Non-pigmented ciliary epithelial cell (primary cell): ENCODE data around the gene KRTAP5-9.
"Not testable (repeated sequence)": the region's sequence is repeated elsewhere in the genome, so short reads cannot be mapped to it uniquely, and the experiment has no call there.

Experiments used
- DNase-seq: peaks from one replicate; pipeline ENCODE4 v3.0.0-alpha.2; 2010; ENCODE audit warnings: low read depth

The KRTAP5-9 gene

DNA sequence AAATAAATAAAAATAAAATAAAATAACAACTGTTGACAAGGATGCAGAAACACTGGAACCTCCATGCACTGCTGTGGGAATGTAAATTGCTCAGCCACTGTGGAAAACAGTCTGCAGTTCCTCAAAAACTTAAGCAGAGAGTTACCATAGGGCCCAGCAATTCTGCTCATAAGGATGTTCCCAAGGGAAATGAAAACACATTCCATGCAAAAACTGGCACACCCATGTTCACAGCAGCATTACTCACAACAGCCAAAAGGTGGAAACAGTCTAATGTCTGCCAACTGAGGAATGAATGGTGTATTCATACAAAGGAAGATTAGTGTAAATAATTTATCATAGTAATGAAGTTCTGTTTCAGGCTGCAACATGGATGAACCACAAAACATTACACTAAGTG, 13.9 kb downstream of the KRTAP5-9 start:
- no peak for DNase-seq

DNA sequence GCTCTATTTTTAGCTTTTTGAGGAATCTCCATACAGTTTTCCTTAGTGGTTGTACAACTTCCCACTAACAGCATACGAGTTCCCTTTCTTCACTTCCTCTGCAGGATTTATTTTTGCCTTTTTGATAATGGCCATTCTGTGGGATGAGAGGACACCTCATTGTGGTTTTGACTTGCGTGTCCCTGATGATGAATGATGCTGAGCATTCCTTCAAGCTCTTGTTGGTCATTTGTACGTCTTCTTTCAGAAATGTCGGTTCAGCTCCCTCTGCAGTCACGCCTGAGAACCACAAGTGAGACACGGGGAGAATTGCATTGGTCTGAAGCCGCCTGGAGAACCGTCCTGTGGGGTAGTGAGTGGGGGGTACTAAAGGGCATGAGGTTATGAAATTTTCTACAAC, 15.2 kb downstream of the KRTAP5-9 start:
- peak; percentile 11 for DNase-seq

DNA sequence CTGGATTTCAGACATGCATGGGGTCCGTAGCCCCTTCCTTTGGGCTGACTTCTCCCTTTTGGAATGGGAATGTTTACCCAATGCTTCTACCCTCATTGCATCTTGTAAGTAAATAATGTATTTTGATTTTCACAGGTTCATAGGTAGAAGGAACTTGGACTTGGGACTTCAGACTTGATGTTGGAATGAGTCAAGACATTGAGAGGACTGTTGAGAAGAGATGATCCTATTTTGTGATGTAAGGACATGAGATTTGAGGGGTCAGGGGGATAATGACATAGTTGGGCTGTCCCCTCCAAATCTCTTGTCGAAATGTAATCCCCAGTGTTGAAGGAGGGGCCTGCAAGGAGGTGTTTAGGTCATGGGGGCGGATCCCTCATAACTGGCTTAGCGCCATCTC, 16.2 kb downstream of the KRTAP5-9 start:
- no peak for DNase-seq

DNA sequence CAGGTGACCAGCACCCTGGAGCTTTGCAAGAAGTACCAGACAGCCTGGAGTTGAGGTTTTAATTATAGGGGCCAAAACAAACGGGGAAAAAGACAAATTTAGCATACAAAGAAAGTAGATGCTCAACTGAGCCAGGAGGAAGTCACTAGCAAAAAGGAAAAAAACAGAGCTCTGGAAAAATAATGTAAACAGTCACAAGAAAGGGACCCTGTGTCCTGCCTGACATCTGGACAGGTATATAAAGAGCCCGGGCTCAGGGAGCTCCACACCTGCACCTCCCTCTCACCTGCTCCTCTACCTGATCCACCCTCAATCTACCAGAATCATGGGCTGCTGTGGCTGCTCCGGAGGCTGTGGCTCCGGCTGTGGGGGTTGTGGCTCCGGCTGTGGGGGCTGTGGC, 17.0 kb downstream of the KRTAP5-9 start, which contains the start of gene KRTAP5-10:
TSS of gene KRTAP5-10 (plus strand) at position 301 of the 400 bp plus-strand sequence. CDS start at position 326, 25 bp downstream.
- no peak for DNase-seq

DNA sequence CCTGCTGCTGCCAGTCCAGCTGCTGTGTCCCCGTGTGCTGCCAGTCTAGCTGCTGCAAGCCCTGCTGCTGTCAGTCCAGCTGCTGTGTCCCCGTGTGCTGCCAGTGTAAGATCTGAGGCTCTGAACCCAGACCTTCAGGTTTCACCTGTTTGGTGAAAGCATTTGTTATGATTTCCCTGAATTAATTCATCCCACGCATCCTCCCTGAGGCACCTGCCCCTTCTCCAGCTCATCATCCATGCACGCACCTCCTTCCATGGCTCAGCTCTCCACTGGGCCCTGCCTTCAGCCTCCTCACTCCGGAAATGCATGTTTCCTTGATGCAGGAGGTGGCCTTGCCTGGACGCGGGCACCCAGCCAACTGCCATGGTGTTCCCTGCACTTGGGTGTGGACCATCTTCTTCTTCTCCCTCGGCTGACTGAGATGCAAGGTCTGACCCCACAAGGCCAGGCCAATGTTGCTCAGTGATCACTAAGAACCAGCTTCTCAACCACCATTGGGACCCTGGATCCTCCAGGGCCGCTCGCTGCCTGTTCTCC, 17.9 kb downstream of the KRTAP5-9 start:
- no peak for DNase-seq

DNA sequence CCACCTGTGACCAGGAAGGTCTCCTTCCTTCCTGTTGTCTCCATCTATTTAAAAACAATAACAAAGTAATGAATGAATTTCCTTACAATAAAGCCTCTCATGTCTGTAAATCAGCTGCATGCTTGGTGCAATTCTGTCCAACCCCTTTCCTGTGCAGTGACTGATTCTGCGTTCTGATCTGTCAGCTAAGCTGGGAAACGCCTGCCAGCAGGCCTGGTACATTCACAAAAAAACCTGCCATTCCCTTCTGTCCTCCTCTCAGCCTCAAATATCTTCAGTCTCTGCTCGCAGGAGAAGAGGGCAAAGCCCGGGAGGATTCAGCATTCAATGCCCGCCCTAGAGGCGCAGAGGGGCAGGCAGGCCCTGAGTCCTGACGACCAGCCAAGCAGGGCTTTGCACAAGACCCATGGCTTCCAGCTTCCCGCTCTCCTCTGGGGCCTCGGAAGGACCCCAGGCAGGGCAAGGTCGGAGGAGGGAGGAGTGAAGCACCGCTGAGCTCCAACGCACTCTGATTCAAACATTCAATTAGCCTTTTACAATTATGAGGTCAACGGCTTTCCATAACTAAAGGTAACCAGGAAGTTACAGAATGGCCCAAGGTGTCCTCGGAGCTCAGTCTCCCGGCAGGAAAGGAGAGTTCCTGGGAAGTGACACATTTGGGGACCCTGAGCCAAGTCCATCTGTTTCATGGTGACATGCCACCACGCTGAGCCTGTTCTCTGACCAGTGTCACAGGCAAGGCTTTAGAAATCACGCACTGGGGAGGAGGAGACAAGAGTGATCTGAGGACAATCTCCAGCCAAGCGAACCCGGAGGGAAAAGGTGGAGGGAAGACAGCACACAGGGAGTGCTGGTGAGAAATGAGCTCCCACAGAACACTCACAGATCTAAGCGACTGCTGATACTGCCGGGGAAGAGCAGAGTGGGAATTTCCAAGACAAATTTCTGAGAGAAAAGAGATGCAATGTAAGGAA, 18.7 kb downstream of the KRTAP5-9 start:
- not testable (repeated sequence) for DNase-seq

DNA sequence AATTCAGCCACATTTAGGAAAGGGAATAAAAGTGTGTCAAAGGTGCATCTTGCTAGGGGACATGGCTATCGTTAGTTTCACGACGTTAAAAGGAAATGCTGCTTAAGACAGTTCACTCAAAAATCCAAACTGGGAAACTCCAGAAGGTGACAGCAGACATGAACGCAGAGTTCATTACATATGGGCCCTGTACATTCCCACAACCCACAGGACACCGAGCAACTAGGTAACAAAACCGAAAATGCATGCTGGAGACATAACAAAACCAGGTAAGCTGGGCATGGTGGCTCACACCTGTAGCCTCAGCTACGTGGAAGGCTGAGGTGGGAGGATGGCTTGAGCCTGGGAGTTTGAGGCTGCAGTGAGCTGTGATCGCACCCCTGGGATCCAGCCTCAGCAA, 19.4 kb downstream of the KRTAP5-9 start:
- not testable (repeated sequence) for DNase-seq

DNA sequence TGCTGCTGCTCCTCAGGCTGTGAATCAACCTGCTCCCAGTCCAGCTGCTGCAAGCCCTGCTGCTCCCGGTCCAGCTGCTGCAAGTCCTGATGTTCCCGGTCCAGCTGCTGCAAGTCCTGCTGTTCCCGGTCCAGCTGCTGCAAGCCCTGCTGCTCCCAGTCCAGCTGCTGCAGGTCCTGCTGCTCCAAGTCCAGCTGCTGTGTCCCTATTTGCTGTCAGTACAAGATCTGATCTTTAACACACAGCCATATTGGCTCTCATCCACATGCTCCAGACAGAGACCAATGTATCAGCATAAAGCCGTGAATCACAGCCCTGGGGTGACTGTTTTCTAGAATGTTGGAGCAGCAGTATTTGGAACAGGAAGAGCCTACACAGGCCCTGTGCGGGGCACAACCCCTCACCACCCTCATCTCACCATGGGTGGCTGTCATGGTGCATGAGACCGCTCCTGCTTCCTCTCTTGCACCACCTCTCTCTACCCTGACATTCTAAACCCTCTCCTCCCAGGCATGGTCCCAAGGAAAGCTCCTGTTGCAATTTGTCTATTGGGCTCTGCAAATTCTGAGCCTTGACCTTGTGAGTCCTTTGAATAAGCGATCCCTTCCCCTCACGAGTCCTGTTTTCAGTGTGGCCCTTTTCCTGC, 20.6 kb downstream of the KRTAP5-9 start:
- DNase-seq: no peak

DNA sequence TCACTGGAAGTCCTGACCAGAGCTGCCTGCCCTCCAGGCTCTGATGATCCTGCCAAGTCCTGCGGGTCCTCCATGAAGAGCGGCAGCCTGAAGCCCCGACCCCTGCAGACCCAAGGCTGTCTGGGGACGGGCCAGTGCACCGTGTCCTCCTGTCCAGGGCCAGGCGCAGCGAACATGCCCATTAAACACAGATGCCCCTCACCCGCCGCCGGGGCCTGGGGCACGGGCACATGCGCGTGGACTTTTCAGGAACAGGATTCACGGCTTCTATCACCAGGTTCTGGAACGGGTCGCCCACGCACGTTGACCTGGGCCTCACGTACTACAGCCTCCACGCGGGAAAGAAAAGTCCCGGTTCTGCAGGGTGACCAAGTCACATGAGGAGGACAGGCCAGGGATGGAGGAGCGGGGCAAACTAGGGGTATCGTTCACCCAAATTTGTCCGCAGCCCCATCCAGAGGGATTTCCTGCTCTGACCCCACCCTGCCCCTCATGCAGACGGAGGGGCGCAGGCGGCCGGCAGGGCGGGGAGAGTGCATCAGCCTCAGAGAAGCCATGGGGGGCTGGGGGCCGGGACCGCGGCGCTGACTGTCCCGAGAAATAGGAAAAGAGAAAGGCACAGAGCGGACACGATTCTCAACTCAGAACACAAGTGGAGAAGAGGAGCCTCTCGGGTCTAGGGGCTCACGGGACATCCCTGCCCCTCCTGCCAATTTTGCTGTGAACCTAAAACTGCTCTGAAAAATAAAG, 23.1 kb downstream of the KRTAP5-9 start:
- not testable (repeated sequence) for DNase-seq

DNA sequence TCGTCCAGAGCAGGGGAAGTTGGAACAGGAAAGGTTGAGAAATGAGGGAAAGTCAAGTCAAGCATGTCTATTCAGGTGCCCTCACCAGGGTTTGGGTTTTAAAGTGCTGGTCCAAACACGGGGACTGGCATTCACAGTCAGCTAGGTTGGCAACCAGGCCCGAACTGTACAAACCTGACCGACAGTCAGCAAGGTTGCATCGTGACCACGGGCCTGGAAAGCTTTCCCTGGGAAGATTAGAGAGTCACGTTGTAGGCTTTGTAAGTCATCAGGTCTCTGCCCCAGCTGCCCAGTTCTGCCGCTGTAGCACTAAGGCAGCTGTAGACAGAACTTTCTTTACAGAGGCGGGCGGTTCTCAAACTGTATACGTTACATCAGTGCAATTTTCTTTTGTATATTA, 24.6 kb downstream of the KRTAP5-9 start:
- no peak for DNase-seq

DNA sequence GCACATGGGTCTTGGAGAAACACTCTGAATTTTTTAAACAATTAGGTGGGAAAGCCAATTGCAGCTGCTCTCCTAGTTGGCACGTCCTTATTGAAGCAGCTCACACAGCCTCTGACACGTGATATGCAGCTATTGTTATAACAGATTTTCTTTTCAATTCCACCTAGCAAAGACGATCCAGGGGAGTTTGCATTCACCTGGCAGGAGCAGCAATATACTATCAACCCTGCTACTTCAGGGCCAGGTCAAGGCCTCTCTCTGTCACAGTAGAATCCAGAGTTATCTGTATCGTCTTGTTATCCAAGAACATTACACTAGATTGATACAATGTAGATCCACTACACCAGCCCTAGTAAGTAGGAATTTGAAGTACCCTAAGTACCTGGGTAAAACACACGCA, 26.2 kb downstream of the KRTAP5-9 start:
- DNase-seq: no peak

DNA sequence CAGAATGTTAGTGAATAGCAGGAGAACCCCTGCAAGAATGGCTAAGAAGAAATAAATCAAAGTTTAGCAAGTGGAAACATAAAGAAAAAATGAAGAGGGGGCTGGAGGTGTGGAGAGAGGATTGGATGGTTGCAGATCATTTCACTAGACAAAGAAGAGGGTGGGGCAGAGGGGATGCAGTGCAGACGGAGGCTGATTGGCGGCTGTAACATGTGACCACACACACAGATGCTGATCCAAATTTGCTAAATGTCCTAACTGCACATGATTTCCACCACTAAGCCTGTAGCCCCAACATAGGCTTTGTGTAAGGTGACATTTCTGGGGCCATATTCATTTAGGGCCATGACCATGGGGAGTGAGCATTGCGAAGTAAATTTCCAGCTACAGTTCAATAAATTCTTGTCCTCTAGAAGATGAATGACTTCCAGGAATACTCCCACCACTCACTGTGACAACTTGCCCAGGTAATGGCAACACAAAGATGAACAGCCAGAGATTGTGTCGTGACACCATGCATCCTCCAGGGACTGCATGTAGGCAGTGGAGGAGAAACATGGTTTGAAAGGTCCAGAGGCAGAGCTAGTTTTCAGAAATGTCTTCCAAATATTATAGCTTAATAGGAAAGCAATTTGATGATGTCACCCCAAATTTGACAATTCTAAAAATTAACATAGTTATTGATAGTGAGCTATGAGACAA, 27.7 kb downstream of the KRTAP5-9 start:
- no peak for DNase-seq

DNA sequence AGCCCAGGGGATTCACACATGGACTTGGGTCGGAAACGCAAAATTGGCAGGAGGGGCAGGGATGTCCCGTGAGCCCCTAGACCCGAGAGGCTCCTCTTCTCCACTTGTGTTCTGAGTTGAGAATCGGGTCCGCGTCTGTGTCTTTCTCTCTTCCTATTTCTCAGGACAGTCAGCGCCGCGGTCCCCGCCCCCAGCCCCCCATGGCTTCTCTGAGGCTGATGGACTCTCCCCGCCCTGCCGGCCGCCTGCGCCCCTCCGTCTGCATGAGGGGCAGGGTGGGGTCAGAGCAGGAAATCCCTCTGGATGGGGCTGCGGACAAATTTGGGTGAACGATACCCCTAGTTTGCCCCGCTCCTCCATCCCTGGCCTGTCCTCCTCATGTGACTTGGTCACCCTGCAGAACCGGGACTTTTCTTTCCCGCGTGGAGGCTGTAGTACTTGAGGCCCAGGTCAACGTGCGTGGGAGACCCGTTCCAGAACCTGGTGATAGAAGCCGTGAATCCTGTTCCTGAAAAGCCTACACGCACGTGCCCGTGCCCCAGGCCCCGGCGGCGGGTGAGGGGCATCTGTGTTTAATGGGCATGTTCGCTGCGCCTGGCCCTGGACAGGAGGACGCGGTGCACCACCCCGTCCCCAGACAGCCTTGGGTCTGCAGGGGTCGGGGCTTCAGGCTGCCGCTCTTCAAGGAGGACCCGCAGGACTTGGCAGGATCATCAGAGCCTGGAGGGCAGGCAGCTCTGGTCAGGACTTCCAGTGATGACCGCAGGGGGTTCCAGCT, 28.7 kb downstream of the KRTAP5-9 start:
- not testable (repeated sequence) for DNase-seq

DNA sequence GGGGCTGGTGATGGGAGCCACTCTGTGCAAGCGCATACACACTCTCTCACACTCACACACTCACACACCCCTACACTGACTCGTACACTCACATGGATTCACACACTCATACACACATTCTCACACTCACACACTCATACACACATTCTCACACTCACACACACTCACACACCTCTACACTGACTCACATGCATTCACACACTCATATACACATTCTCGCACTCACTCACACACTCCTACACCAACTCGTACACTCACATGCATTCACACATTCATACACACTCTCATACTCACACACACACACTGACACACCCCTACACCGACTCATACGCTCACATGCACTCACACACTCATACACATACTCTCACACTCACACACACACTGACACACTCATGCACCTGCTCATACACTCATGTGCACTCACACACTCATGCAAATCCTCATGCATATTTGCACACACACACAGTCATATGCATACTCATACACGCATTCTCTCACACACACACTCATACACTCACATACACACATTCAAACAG, 29.3 kb downstream of the KRTAP5-9 start:
- DNase-seq: no peak

DNA sequence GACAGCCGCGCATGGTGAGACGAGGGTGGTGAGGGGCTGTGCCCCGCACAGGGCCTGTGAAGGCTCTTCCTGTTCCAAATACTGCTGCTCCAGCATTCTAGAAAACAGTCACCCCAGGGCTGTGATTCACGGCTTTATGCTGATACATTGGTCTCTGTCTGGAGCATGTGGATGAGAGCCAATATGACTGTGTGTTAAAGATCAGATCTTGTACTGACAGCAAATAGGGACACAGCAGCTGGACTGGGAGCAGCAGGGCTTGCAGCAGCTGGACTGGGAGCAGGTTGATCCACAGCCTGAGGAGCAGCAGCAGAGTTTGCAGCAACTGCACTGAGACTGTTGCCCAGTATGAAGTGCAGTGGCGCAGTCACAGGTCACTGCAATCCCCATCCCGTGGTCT, 31.3 kb downstream of the KRTAP5-9 start:
- DNase-seq: not testable (repeated sequence)

DNA sequence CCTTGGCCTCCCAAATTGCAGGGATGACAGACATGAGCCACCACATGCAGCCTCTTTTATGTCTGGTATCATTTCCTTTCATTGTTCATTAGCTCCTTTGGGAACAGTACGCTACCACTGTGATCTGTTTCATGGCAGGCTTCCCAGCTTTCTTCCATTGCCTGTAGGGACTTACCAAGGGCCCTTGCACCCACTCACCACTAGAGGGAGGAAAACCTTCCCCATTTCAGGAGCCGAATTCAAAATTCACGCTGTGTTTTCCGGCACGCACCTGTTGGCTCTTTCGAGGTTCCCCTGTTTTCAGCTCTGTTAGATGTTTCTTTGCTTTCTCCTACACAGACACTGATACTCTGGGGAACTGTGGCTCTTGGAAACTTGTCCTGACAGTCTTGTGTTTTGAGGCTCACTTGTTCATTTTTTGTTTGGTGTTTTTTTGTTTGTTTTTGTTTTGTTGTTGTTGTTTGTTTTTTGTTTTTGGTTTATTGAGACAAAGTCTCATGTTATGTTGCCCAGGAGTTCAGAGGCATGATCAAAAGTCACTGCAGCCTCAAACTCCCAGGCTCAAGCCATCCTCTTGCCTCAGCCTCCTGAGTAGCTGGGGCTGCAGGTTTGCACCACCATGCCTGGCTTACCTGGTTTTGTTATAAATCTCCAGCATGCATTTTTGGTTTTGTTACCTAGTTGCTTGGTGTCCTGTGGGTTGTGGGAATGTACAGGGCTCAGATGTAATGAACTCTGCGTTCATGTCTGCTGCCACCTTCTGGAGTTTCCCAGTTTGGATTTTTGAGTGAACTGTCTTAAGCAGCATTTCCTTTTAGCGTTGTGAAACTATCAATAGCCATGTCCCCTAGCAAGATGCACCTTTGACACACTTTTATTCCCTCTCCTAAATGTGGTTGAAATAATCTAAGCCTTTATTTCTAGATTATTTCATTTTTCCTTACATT, 32.1 kb downstream of the KRTAP5-9 start:
- peak; percentile 30 for DNase-seq

DNA sequence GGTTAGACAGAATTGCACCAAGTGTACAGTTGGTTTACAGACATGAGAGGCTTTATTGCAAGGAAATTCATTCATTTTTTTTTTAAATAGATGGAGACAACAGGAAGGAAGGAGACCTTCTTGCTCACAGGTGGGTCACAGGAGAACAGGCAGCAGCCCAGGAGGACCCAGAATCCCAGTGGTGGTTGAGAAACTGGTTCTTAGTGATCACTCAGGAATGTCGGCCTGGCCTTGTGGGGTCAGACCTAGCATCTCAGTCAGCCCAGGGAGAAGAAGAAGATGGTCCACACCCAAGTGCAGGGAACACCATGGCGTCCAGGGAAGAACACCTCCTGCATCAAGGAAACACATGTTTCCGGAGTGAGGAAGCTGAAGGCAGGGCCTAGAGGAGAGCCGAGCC, 33.6 kb downstream of the KRTAP5-9 start:
- DNase-seq: no peak

DNA sequence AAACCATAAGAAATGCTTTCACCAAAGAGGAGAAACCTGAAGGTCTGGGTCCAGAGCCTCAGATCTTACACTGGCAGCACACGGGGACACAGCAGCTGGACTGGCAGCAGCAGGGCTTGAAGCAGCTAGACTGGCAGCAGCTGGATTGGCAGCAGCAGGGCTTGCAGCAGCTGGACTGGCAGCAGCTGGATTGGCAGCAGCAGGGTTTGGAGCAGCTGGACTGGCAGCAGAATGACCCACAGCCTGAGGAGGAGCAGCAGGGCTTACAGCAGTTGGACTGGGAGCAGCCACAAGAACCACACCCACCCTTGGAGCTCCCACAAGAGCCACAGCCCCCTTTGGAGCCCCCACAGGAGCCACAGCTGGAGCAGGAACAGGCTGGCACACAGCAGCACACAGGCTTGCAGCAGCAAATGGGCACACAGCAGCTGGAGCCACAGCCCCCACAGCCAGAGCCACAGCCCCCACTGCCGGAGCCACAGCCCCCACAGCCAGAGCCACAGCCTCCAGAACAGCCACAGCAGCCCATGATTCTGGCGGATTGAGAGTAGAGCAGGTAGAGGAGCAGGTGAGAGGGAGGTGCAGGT, 34.2 kb downstream of the KRTAP5-9 start, which contains the start of gene KRTAP5-11:
TSS of gene KRTAP5-11 (minus strand) at position 567 of the 587 bp plus-strand sequence. CDS start at position 529, 38 bp downstream.
- DNase-seq: no peak

DNA sequence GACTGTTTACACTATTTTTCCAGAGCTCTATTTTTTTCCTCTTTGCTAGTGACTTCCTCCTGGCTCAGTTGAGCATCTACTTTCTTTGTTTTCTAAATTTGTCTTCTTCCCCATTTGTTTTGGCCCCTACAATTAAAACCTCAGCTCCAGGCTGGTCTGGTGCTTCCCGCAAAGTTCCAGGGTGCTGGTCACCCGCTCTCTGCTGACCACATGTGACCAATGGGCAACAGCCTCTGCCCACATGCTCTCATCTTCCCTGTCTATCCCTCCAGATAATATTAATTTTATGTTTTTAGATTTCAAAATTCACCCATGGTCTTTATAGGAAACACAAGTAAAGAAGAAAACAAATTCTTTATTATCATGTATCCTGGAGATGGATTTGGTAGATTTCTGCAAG, 34.7 kb downstream of the KRTAP5-9 start:
- DNase-seq: not testable (repeated sequence)
